ENCODE data around the gene CD177.
"Not testable (repeated sequence)": the region's sequence is repeated elsewhere in the genome, so short reads cannot be mapped to it uniquely, and the experiment has no call there.

Gene CD177

GRCh38 chr19:43320546-43320945 is 32.9 kb upstream of the CD177 start:
- TF ChIP-seq CTCF (IDR thresholded peaks at IDR 0.05; ENCODE audit: borderline replicate concordance, insufficient read depth, low read depth, low read length): no peak
- H3K4me3 ChIP-seq (ENCODE audit: low read depth, low read length): no peak overlapping the region

GRCh38 chr19:43326761-43327160 is 26.7 kb upstream of the CD177 start:
- H3K4me3 ChIP-seq (ENCODE audit: low read depth, low read length): not testable (repeated sequence)

- H3K4me3 ChIP-seq (ENCODE audit: low read depth, low read length): not testable (repeated sequence)
Observed at GRCh38 chr19:43328561-43328960, 24.9 kb upstream of the CD177 start.

- H3K4me3 ChIP-seq (ENCODE audit: low read depth, low read length): not testable (repeated sequence)
Observed at GRCh38 chr19:43329049-43329448, 24.4 kb upstream of the CD177 start.

- no peak overlapping the region for H3K4me3 ChIP-seq (ENCODE audit: low read depth, low read length)
- no peak for TF ChIP-seq CTCF (IDR thresholded peaks at IDR 0.05; ENCODE audit: borderline replicate concordance, insufficient read depth, low read depth, low read length)
Observed at GRCh38 chr19:43329989-43330388, 23.5 kb upstream of the CD177 start.

GRCh38 chr19:43330726-43331434 is 22.6 kb upstream of the CD177 start:
- no peak overlapping the region for H3K4me3 ChIP-seq (ENCODE audit: low read depth, low read length)
- TF ChIP-seq CTCF (IDR thresholded peaks at IDR 0.05; ENCODE audit: borderline replicate concordance, insufficient read depth, low read depth, low read length): no peak

GRCh38 chr19:43331435-43332010 is 22.0 kb upstream of the CD177 start:
- TF ChIP-seq CTCF (IDR thresholded peaks at IDR 0.05; ENCODE audit: borderline replicate concordance, insufficient read depth, low read depth, low read length): no peak
- no peak overlapping the region for H3K4me3 ChIP-seq (ENCODE audit: low read depth, low read length)

GRCh38 chr19:43332058-43332922 is 21.2 kb upstream of the CD177 start:
- no peak overlapping the region for H3K4me3 ChIP-seq (ENCODE audit: low read depth, low read length)
- no peak for TF ChIP-seq CTCF (IDR thresholded peaks at IDR 0.05; ENCODE audit: borderline replicate concordance, insufficient read depth, low read depth, low read length)

GRCh38 chr19:43336508-43336907 is 17.0 kb upstream of the CD177 start:
- not testable (repeated sequence) for H3K4me3 ChIP-seq (ENCODE audit: low read depth, low read length)
